Epithelial cell of proximal tubule (primary cell): ENCODE measurements around the gene VIPR1. TPM values are rescaled to one million over a fixed set of nuclear protein-coding genes. Genes with fewer than 3 reads are reported as not detected.

ENCODE experiments used
- DNase-seq: peaks from one replicate; pipeline ENCODE4 v3.0.0-alpha.2; 2011; ENCODE audit warnings: low read depth
- H3K4me3 ChIP-seq: 2 replicates; pipeline ENCODE4 v1.5.1; 2011; ENCODE audit warnings: low read depth, mild to moderate bottlenecking, low read length
- CTCF ChIP-seq: conservative IDR thresholded peaks from 2 replicates; pipeline ENCODE4 v1.5.1; 2012; ENCODE audit warnings: low read depth, mild to moderate bottlenecking, low read length
- total RNA-seq: library from RNA; depleted of rRNA; stranded (reverse); fragments of >200 nt; gene quantifications from 2 replicates; pipeline ENCODE4 v1.2.3, GENCODE V29; 2015

Gene VIPR1
- total RNA-seq, result 0.43 TPM in 1 of 2 replicates, not detected in the other

- no peak for TF ChIP-seq CTCF
- no peak for DNase-seq
- peak within 1 kb of the TSS; percentile 31 for H3K4me3 ChIP-seq
Observed at GRCh38 chr3:42502429-42503250, at the start of gene VIPR1. TSS of gene VIPR1 (plus strand) at chr3:42502643. CDS start at chr3:42502736, 93 bp downstream.

- TF ChIP-seq CTCF, result no peak
- no peak overlapping the region for H3K4me3 ChIP-seq
- no peak for DNase-seq
Observed at GRCh38 chr3:42456211-42456610, 46.2 kb upstream of the VIPR1 start.

- no peak for DNase-seq
Observed at GRCh38 chr3:42459151-42459550, 43.3 kb upstream of the VIPR1 start.

GRCh38 chr3:42461762-42462161 lies 40.7 kb upstream of the VIPR1 start:
- no peak overlapping the region for H3K4me3 ChIP-seq
- no peak for DNase-seq
- TF ChIP-seq CTCF, result no peak

More at GRCh38 chr3:42459151-42459550, 43.3 kb upstream of the VIPR1 start:
- TF ChIP-seq CTCF, result no peak
- no peak overlapping the region for H3K4me3 ChIP-seq

GRCh38 chr3:42463093-42463492 lies 39.4 kb upstream of the VIPR1 start:
- DNase-seq, result no peak
- TF ChIP-seq CTCF, result no peak
- H3K4me3 ChIP-seq, result no peak overlapping the region

GRCh38 chr3:42468111-42468510 lies 34.3 kb upstream of the VIPR1 start:
- H3K4me3 ChIP-seq, result no peak overlapping the region
- DNase-seq, result no peak
- no peak for TF ChIP-seq CTCF

GRCh38 chr3:42472555-42472954 lies 29.9 kb upstream of the VIPR1 start:
- DNase-seq, result no peak
- no peak for TF ChIP-seq CTCF
- no peak overlapping the region for H3K4me3 ChIP-seq
